Liver (tissue), 9 donors: ENCODE data around the gene ANKRA2. TPM values are rescaled to one million over a fixed set of nuclear protein-coding genes. Genes with fewer than 3 reads are reported as not detected.

Experiments
- DNase-seq: peaks from one replicate; pipeline ENCODE4 v3.0.0-alpha.2; 2017; ENCODE audit warnings: low spot score
- H3K27ac ChIP-seq, 2 donors: one replicate each; pipeline ENCODE4 v1.7.0; 2013; ENCODE audit warnings: inconsistent platforms in 2 of 2, low read length in 2 of 2, control low read depth in 1 of 2, low read depth in 1 of 2, mild to moderate bottlenecking in 1 of 2
- H3K27me3 ChIP-seq, 4 donors: one replicate each; pipeline versions ENCODE4 v1.6.1 to v1.7.0; 2013; ENCODE audit warnings: low read length in 3 of 4, inconsistent platforms in 1 of 4, mild to moderate bottlenecking in 1 of 4, moderate library complexity in 1 of 4; ENCODE audit not compliant: control insufficient read depth in 4 of 4, insufficient read depth in 4 of 4
- H3K36me3 ChIP-seq, 4 donors: one replicate each; pipeline versions ENCODE4 v1.6.1 to v1.7.0; 2013; ENCODE audit warnings: low read length in 3 of 4, mild to moderate bottlenecking in 3 of 4, low read depth in 1 of 4, moderate library complexity in 1 of 4; ENCODE audit not compliant: control insufficient read depth in 4 of 4, insufficient read depth in 3 of 4
- H3K4me1 ChIP-seq, 4 donors: one replicate each; pipeline versions ENCODE4 v1.6.1 to v1.7.0; 2013; ENCODE audit warnings: low read length in 3 of 4, mild to moderate bottlenecking in 3 of 4, moderate library complexity in 1 of 4; ENCODE audit not compliant: control insufficient read depth in 4 of 4, insufficient read depth in 4 of 4
- H3K4me3 ChIP-seq, 3 donors: one replicate each; pipeline versions ENCODE4 v1.6.1 to v1.7.0; 2013; ENCODE audit warnings: low read length in 3 of 3, control low read depth in 1 of 3, low read depth in 1 of 3, mild to moderate bottlenecking in 1 of 3
- H3K9ac ChIP-seq, 2 donors: one replicate each; pipeline ENCODE4 v1.7.0; 2013; ENCODE audit warnings: low read length in 2 of 2, mild to moderate bottlenecking in 2 of 2, moderate library complexity in 2 of 2, control low read depth in 1 of 2, low read depth in 1 of 2
- H3K9me3 ChIP-seq, 4 donors: one replicate each; pipeline versions ENCODE4 v1.6.1 to v1.7.0; 2013; ENCODE audit warnings: low read length in 3 of 4; ENCODE audit not compliant: control insufficient read depth in 4 of 4
- EGR1 ChIP-seq, 2 donors: IDR thresholded peaks; 2 replicates each; pipeline ENCODE4 v1.6.1; 2016 to 2018; ENCODE audit warnings: antibody characterized with exemption in 2 of 2, low read depth in 2 of 2
- FOXA1 ChIP-seq: IDR thresholded peaks from 2 replicates; pipeline ENCODE4 v1.6.1; 2016; ENCODE audit warnings: antibody characterized with exemption
- GABPA ChIP-seq, 2 donors: IDR thresholded peaks in 1 of 2; conservative IDR thresholded peaks in 1 of 2; 2 replicates each; pipeline ENCODE4 v1.6.1; 2016; ENCODE audit warnings: antibody characterized with exemption in 2 of 2, mild to moderate bottlenecking in 1 of 2, moderate library complexity in 1 of 2
- HNF4A ChIP-seq, 2 donors: conservative IDR thresholded peaks; 2 replicates each; pipeline ENCODE4 v1.6.1; 2016; ENCODE audit warnings: antibody characterized with exemption in 2 of 2, mild to moderate bottlenecking in 2 of 2
- HNF4G ChIP-seq: IDR thresholded peaks from 2 replicates; pipeline ENCODE4 v1.6.1; 2016; ENCODE audit warnings: antibody characterized with exemption
- JUND ChIP-seq, 2 donors: IDR thresholded peaks; 2 replicates each; pipeline ENCODE4 v1.6.1; 2016; ENCODE audit warnings: antibody characterized with exemption in 2 of 2
- NR2F2 ChIP-seq: IDR thresholded peaks from 2 replicates; pipeline ENCODE4 v1.6.1; 2016; ENCODE audit warnings: antibody characterized with exemption
- RAD21 ChIP-seq, 2 donors: IDR thresholded peaks; 2 replicates each; pipeline ENCODE4 v1.6.1; 2016; ENCODE audit warnings: antibody characterized with exemption in 2 of 2, mild to moderate bottlenecking in 2 of 2
- RXRA ChIP-seq, 2 donors: IDR thresholded peaks; 2 replicates each; pipeline ENCODE4 v1.6.1; 2017 to 2018; ENCODE audit warnings: antibody characterized with exemption in 2 of 2, mild to moderate bottlenecking in 1 of 2
- SP1 ChIP-seq: IDR thresholded peaks from 2 replicates; pipeline ENCODE4 v1.6.1; 2018; ENCODE audit warnings: antibody characterized with exemption, mild to moderate bottlenecking
- TAF1 ChIP-seq: conservative IDR thresholded peaks from 2 replicates; pipeline ENCODE4 v1.6.1; 2016; ENCODE audit warnings: antibody characterized with exemption, mild to moderate bottlenecking
- YY1 ChIP-seq: IDR thresholded peaks from 2 replicates; pipeline ENCODE4 v1.6.1; 2016; ENCODE audit warnings: antibody characterized with exemption, mild to moderate bottlenecking
- WGBS: extraction: QIAGEN DNeasy Blood & Tissue Kit; methylation state at CpG from one replicate; pipeline ENCODE4 v1.1.7; 2013; 5-methylcytosine and 5-hydroxymethylcytosine counted together
- polyA plus RNA-seq, 2 donors: library from polyadenylated mRNA; stranded (reverse) in 1 of 2; unstranded in 1 of 2; fragments of 200-250 nt in 1 of 2; fragments of >200 nt in 1 of 2; fragmentation: Nextera tagmentation in 1 of 2; extraction: Ambion mirVana in 1 of 2; gene quantifications; one replicate each; pipeline versions ENCODE4 v1.2.1 to v1.2.3, GENCODE V29; 2013 to 2015
- total RNA-seq, 2 donors: library from RNA; depleted of rRNA; stranded (reverse); fragments of >200 nt; gene quantifications; one replicate each; pipeline ENCODE4 v1.2.3, GENCODE V29; 2014
- TF ChIP-seq, protein P1 (sequence below): IDR thresholded peaks from 2 replicates; pipeline ENCODE4 v1.6.1; 2016; ENCODE audit warnings: antibody characterized with exemption
- TF ChIP-seq, protein P2 (sequence below): IDR thresholded peaks from 2 replicates; pipeline ENCODE4 v1.6.1; 2016; ENCODE audit warnings: antibody characterized with exemption
- TF ChIP-seq, protein P3 (sequence below): IDR thresholded peaks from 2 replicates; pipeline ENCODE4 v1.6.1; 2016; ENCODE audit warnings: antibody characterized with exemption, mild to moderate bottlenecking
- TF ChIP-seq, protein P4 (sequence below): IDR thresholded peaks from 2 replicates; pipeline ENCODE4 v1.6.1; 2016; ENCODE audit warnings: antibody characterized with exemption
- TF ChIP-seq, protein P5 (sequence below): fragments of 150-350 bp; IDR thresholded peaks from 2 replicates; pipeline ENCODE4 v1.5.1; 2017; ENCODE audit warnings: improper control_type of control experiment, low read depth, low read length; ENCODE audit not compliant: missing input control
- donor health status: healthy.
- donor health status: healthy.
- donor health status: healthy.
- donor health status: healthy.
- donor health status: healthy.

Gene ANKRA2
- total and polyA plus RNA-seq, 4 donors: 5.9 to 17.0 (median 14.5) TPM

DNA sequence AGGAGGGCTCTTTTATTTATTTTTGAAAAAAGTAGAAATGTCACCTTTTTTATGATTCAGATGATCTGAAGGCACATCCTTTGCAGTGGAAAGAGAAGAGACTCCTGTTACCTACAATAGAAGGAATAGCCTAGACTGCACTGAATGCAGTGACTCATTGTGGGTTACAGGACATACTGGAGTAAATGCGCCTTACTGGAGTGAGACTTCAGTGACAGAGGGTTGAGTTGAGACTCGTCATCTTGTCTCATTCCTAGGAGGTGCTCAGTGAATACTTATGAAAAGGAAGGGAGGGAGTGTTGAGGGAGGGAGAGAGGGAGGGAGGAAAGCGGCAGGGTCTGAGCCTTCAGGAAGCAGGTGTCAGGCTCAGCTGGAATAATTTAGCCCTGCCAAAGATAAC is 25.2 kb downstream of the ANKRA2 start:
- no peak overlapping the region for H3K9ac ChIP-seq
- H3K4me1 ChIP-seq: no peaks in the 10 kb centered on the region
- TF ChIP-seq, protein P1, sequence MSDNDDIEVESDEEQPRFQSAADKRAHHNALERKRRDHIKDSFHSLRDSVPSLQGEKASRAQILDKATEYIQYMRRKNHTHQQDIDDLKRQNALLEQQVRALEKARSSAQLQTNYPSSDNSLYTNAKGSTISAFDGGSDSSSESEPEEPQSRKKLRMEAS: no peak
- TF ChIP-seq, protein P2, sequence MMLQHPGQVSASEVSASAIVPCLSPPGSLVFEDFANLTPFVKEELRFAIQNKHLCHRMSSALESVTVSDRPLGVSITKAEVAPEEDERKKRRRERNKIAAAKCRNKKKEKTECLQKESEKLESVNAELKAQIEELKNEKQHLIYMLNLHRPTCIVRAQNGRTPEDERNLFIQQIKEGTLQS: no peak
- TF ChIP-seq EGR1 (IDR thresholded peaks at IDR 0.05; ENCODE audit: low read depth in 2 of 2) (no peak), HNF4A (conservative IDR thresholded peaks at IDR 0.05) (no peak), JUND (IDR thresholded peaks at IDR 0.05) (no peak), TAF1 (no peak), RAD21 (IDR thresholded peaks at IDR 0.05) (no peak), NR2F2 (no peak), FOXA1 (no peak), YY1 (no peak), RXRA (IDR thresholded peaks at IDR 0.05) (no peak), HNF4G (no peak)
- TF ChIP-seq, protein P3, sequence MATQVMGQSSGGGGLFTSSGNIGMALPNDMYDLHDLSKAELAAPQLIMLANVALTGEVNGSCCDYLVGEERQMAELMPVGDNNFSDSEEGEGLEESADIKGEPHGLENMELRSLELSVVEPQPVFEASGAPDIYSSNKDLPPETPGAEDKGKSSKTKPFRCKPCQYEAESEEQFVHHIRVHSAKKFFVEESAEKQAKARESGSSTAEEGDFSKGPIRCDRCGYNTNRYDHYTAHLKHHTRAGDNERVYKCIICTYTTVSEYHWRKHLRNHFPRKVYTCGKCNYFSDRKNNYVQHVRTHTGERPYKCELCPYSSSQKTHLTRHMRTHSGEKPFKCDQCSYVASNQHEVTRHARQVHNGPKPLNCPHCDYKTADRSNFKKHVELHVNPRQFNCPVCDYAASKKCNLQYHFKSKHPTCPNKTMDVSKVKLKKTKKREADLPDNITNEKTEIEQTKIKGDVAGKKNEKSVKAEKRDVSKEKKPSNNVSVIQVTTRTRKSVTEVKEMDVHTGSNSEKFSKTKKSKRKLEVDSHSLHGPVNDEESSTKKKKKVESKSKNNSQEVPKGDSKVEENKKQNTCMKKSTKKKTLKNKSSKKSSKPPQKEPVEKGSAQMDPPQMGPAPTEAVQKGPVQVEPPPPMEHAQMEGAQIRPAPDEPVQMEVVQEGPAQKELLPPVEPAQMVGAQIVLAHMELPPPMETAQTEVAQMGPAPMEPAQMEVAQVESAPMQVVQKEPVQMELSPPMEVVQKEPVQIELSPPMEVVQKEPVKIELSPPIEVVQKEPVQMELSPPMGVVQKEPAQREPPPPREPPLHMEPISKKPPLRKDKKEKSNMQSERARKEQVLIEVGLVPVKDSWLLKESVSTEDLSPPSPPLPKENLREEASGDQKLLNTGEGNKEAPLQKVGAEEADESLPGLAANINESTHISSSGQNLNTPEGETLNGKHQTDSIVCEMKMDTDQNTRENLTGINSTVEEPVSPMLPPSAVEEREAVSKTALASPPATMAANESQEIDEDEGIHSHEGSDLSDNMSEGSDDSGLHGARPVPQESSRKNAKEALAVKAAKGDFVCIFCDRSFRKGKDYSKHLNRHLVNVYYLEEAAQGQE: no peak
- TF ChIP-seq, protein P4, sequence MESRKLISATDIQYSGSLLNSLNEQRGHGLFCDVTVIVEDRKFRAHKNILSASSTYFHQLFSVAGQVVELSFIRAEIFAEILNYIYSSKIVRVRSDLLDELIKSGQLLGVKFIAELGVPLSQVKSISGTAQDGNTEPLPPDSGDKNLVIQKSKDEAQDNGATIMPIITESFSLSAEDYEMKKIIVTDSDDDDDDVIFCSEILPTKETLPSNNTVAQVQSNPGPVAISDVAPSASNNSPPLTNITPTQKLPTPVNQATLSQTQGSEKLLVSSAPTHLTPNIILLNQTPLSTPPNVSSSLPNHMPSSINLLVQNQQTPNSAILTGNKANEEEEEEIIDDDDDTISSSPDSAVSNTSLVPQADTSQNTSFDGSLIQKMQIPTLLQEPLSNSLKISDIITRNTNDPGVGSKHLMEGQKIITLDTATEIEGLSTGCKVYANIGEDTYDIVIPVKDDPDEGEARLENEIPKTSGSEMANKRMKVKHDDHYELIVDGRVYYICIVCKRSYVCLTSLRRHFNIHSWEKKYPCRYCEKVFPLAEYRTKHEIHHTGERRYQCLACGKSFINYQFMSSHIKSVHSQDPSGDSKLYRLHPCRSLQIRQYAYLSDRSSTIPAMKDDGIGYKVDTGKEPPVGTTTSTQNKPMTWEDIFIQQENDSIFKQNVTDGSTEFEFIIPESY: no peak
- TF ChIP-seq, protein P5, sequence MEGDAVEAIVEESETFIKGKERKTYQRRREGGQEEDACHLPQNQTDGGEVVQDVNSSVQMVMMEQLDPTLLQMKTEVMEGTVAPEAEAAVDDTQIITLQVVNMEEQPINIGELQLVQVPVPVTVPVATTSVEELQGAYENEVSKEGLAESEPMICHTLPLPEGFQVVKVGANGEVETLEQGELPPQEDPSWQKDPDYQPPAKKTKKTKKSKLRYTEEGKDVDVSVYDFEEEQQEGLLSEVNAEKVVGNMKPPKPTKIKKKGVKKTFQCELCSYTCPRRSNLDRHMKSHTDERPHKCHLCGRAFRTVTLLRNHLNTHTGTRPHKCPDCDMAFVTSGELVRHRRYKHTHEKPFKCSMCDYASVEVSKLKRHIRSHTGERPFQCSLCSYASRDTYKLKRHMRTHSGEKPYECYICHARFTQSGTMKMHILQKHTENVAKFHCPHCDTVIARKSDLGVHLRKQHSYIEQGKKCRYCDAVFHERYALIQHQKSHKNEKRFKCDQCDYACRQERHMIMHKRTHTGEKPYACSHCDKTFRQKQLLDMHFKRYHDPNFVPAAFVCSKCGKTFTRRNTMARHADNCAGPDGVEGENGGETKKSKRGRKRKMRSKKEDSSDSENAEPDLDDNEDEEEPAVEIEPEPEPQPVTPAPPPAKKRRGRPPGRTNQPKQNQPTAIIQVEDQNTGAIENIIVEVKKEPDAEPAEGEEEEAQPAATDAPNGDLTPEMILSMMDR: no peak
- H3K36me3 ChIP-seq: no peaks in the 10 kb centered on the region
- H3K9me3 ChIP-seq: no peaks in the 10 kb centered on the region
- H3K4me3 ChIP-seq: no peak overlapping the region
- H3K27ac ChIP-seq: no peak overlapping the region
- H3K27me3 ChIP-seq: peaks cover 0 to 4% (median 0%) of the 10 kb centered on the region in 4 donors
- WGBS: 58% methylated on average over 3 of the region's 3 CpGs
- DNase-seq: no peak

DNA sequence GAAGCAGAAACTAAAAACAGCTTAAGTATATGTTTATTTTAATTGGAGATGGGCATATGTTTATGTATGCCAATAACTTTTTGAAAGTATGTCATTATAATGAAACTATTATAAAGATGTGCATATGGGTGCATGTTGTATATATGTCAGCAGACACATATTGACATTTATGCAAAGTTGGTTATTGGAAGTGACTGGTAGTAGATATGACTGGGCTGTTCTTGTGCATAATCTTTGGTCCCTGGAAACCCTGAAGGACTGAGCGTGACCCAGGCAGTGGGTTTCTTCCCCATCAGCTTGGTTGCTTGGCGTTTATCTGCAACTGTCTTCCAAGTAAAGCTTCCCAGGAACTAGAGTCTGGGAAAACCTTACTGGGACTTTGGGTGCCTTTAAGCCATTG is 25.7 kb downstream of the ANKRA2 start:
- Histone ChIP-seq H3K27ac (no peak overlapping the region), H3K4me3 (no peak overlapping the region), H3K9ac (no peak overlapping the region), H3K4me1 (no peaks in the 10 kb centered on the region), H3K27me3 (peaks cover 0 to 5% (median 0%) of the 10 kb centered on the region in 4 donors), H3K36me3 (no peaks in the 10 kb centered on the region), H3K9me3 (peaks cover 0 to 4% (median 0%) of the 10 kb centered on the region in 4 donors)
- DNase-seq: no peak
- 76% methylated on average over 2 of the region's 2 CpGs for WGBS
- TF ChIP-seq SP1 (no peak), RXRA (IDR thresholded peaks at IDR 0.05) (no peak), HNF4G (no peak), GABPA (IDR thresholded peaks at IDR 0.05 in 1 of 2, conservative IDR thresholded peaks at IDR 0.05 in 1 of 2) (no peak), EGR1 (IDR thresholded peaks at IDR 0.05; ENCODE audit: low read depth in 2 of 2) (no peak)
- TF ChIP-seq, protein P4: no peak
- TF ChIP-seq, protein P5: no peak
